ENCODE measurements around the gene PDGFB.

Gene PDGFB

DNA sequence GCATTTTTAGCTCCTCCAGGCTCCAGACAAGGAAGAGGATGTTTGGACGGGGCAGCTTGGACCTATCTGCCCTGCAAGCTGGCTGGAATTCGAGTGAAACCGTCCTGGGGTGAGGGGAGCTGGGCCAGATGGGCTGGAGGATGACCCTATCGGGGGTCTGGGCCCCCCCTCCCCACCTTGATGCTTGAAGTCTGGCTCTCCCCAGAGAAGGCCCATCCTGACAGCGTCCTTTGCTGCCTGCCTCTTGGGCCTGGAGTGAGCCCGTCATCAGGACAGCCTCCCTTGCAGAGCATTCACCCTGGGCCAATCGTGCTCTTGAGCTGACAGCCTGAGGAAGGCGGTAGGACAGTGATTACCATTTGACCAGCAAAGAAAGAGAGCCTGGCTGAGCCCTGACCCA lies 5.3 kb upstream of the PDGFB start:
- no peak for DNase-seq (ENCODE audit: low read depth in 1 of 2, low spot score in 1 of 2)
- H3K27me3 ChIP-seq (ENCODE audit: insufficient read depth, poor library complexity, severe bottlenecking), result peaks cover 45% of the 10 kb centered on the region
- no peak for TF ChIP-seq POLR2AphosphoS5 (IDR thresholded peaks at IDR 0.05; ENCODE audit: low read depth)
- no peak for TF ChIP-seq GABPA (IDR thresholded peaks at IDR 0.05; ENCODE audit: low read depth)
- TF ChIP-seq, protein P1, sequence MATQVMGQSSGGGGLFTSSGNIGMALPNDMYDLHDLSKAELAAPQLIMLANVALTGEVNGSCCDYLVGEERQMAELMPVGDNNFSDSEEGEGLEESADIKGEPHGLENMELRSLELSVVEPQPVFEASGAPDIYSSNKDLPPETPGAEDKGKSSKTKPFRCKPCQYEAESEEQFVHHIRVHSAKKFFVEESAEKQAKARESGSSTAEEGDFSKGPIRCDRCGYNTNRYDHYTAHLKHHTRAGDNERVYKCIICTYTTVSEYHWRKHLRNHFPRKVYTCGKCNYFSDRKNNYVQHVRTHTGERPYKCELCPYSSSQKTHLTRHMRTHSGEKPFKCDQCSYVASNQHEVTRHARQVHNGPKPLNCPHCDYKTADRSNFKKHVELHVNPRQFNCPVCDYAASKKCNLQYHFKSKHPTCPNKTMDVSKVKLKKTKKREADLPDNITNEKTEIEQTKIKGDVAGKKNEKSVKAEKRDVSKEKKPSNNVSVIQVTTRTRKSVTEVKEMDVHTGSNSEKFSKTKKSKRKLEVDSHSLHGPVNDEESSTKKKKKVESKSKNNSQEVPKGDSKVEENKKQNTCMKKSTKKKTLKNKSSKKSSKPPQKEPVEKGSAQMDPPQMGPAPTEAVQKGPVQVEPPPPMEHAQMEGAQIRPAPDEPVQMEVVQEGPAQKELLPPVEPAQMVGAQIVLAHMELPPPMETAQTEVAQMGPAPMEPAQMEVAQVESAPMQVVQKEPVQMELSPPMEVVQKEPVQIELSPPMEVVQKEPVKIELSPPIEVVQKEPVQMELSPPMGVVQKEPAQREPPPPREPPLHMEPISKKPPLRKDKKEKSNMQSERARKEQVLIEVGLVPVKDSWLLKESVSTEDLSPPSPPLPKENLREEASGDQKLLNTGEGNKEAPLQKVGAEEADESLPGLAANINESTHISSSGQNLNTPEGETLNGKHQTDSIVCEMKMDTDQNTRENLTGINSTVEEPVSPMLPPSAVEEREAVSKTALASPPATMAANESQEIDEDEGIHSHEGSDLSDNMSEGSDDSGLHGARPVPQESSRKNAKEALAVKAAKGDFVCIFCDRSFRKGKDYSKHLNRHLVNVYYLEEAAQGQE (IDR thresholded peaks at IDR 0.05; ENCODE audit: insufficient replicate concordance, low read depth), result no peak
- TF ChIP-seq SPI1 (IDR thresholded peaks at IDR 0.05; ENCODE audit: borderline replicate concordance, low read depth), result no peak
- TF ChIP-seq, protein P2, sequence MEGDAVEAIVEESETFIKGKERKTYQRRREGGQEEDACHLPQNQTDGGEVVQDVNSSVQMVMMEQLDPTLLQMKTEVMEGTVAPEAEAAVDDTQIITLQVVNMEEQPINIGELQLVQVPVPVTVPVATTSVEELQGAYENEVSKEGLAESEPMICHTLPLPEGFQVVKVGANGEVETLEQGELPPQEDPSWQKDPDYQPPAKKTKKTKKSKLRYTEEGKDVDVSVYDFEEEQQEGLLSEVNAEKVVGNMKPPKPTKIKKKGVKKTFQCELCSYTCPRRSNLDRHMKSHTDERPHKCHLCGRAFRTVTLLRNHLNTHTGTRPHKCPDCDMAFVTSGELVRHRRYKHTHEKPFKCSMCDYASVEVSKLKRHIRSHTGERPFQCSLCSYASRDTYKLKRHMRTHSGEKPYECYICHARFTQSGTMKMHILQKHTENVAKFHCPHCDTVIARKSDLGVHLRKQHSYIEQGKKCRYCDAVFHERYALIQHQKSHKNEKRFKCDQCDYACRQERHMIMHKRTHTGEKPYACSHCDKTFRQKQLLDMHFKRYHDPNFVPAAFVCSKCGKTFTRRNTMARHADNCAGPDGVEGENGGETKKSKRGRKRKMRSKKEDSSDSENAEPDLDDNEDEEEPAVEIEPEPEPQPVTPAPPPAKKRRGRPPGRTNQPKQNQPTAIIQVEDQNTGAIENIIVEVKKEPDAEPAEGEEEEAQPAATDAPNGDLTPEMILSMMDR (IDR thresholded peaks at IDR 0.05; ENCODE audit: insufficient read depth, low read length), result no peak
- no peak overlapping the region for H3K27ac ChIP-seq (replicated peaks)
- H3K4me3 ChIP-seq (replicated peaks; ENCODE audit: insufficient read depth, low read length), result no peak overlapping the region

DNA sequence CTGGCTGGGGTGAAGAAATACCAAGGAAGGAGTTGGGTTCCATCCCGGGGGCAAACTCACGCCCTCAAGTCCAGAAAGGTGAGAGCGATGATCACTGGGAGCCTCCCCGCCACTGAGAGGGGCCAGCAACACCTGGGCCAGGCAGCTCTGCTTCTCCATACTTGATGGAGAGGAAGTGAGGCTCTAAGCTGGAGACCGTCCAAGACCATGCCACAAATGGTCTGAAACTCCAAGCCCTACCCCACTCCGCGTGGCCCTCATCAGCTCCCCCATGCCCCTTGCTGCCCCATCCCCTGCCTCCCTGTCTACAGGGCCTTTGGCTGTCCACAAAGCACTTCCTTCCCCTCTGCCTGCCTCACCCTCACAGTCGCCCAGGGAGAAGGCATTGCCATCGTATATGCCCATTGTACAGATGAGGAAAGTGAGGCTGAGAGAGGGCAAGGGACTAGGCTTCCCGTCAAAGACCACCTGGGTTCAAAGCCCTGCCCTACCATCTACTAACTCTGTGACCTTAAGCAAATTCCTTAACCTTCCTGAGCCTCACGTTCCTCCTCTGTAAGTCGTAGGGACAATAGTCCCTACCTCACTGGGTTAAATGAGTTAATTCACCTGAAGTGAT lies 4.4 kb upstream of the PDGFB start:
- Histone ChIP-seq H3K27me3 (ENCODE audit: insufficient read depth, poor library complexity, severe bottlenecking) (peaks cover 47% of the 10 kb centered on the region), H3K27ac (replicated peaks) (no peak overlapping the region), H3K4me3 (replicated peaks; ENCODE audit: insufficient read depth, low read length) (no peak overlapping the region)
- no peak for DNase-seq (ENCODE audit: low read depth in 1 of 2, low spot score in 1 of 2)
- TF ChIP-seq POLR2AphosphoS5 (IDR thresholded peaks at IDR 0.05; ENCODE audit: low read depth), result no peak
- TF ChIP-seq, protein P2 (IDR thresholded peaks at IDR 0.05; ENCODE audit: insufficient read depth, low read length), result no peak
- no peak for TF ChIP-seq SPI1 (IDR thresholded peaks at IDR 0.05; ENCODE audit: borderline replicate concordance, low read depth)
- TF ChIP-seq, protein P1 (IDR thresholded peaks at IDR 0.05; ENCODE audit: insufficient replicate concordance, low read depth), result no peak
- no peak for TF ChIP-seq GABPA (IDR thresholded peaks at IDR 0.05; ENCODE audit: low read depth)

DNA sequence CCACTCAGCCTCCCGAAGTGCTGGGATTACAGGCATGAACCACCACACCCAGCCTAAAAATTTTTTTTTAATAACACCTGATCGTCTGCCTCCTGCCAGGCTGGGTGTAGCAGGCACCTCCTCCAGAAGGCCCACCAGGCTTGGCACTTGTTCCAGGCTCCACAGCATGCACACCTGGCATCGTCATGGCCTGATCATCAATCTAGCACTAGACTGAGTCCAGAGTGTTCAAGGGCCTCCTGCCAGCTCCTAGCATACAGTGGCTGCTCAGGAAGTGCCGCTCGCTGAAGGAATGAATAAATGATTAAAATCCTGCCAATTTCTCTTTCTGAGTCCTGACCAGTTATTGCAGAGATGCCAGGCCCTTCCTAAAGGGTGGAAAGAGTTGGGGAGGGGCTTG lies 3.5 kb upstream of the PDGFB start:
- Histone ChIP-seq H3K27ac (replicated peaks) (no peak overlapping the region), H3K27me3 (ENCODE audit: insufficient read depth, poor library complexity, severe bottlenecking) (peaks cover 53% of the 10 kb centered on the region), H3K4me3 (replicated peaks; ENCODE audit: insufficient read depth, low read length) (no peak overlapping the region)
- no peak for DNase-seq (ENCODE audit: low read depth in 1 of 2, low spot score in 1 of 2)
- no peak for TF ChIP-seq SPI1 (IDR thresholded peaks at IDR 0.05; ENCODE audit: borderline replicate concordance, low read depth)
- TF ChIP-seq GABPA (IDR thresholded peaks at IDR 0.05; ENCODE audit: low read depth), result no peak
- no peak for TF ChIP-seq POLR2AphosphoS5 (IDR thresholded peaks at IDR 0.05; ENCODE audit: low read depth)
- TF ChIP-seq, protein P1 (IDR thresholded peaks at IDR 0.05; ENCODE audit: insufficient replicate concordance, low read depth), result no peak
- TF ChIP-seq, protein P2 (IDR thresholded peaks at IDR 0.05; ENCODE audit: insufficient read depth, low read length), result no peak

Data from HL-60 (cell line).